Stimulated activated CD8-positive, alpha-beta memory T cell treated with anti-CD3 and anti-CD28 coated beads, Interleukin-7, amount 100 ng/mL, for 1 hour (primary cell): ENCODE measurements around the gene PACSIN1.
"Not testable (repeated sequence)": the region's sequence is repeated elsewhere in the genome, so short reads cannot be mapped to it uniquely, and the experiment has no call there.

ENCODE experiments used
- DNase-seq, 2 donors: peaks; one replicate each; pipeline ENCODE4 v3.0.0-alpha.2; 2020; ENCODE audit warnings: low read depth in 2 of 2

PACSIN1 gene

GRCh38 chr6:34485321-34486060, 19.6 kb downstream of the PACSIN1 start:
- DNase-seq: no peak

DNA sequence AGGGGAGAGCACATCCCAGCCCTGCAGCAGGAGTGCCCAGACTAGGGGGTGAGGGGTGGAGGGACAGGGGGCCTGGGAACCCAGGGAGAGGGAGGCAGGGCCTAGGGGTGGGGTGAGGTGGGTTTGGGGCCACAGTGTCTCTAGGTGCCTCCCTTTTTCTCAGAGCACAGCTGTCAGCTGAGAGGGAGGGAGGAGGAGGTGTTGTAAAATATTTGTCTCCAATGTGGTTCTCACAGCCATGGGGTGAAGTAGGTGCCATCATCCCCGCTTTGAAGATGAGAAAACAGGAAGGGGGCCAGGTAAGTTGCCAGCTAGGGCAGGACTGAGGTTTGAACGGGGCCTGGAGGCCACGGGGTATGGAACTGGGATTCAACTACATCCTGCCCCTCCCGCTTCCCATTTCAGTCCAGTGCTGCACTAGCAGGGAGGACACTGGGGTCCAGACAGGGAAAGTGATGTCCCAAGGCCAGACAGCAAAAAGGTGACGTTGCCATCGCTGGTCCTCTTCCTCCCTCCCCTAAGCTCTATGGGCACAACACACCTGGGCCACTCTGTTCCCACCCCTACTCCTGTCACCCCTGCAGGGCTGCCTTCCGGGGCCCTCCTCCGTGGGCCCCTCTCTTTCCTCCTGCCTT, 20.3 kb downstream of the PACSIN1 start:
- no peak for DNase-seq

GRCh38 chr6:34486886-34487285, 21.0 kb downstream of the PACSIN1 start:
- not testable (repeated sequence) for DNase-seq

DNA sequence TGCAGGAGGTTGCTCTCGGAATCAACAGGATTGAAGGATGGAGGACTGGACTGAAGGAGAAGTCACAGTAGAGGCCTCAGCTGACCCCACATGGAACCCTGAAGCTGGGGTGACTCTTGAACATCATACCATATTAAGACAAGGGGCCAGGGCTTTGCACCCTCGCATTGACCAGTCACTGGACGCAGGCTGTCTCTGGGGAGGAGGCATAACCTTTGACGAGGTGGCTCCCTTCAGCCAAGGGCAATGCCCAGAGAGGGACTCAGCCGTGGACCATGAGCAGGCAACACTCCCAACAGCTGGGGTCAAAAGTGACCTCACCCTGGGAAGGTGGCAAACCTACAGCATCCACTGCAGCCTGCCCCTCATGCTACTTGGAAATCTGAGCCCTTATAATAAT, 21.7 kb downstream of the PACSIN1 start:
- DNase-seq: no peak

DNA sequence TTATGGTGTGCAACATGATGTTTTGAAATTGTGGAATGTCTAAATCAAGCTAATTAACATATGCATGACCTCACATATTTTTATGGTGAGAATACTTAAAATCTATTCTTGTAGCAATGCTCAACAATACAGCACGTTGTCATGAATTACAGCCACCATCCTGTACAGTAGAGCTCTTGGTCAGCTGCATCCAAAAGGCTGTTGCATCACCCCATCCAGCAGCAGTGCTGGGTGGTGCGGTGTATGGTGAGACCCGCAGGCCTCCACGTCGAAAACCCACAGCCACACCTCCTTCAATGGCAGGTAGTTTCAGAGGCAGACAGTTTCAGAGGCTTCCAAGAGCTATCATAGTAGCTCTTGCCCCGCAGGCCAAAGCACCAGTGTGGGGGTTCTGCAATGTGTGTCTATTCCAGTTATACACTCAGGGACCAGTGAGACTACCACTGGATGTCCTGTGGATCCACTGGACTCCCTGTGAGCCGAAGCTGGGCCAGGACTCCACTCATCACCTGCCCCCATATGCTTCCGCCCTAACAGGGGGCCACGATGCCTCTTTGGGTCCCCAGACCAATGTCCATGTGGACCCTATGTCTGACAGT, 23.4 kb downstream of the PACSIN1 start:
- DNase-seq: no peak

- no peak for DNase-seq
These were observed 24.7 kb downstream of the PACSIN1 start for GRCh38 chr6:34490390-34491090.

DNA sequence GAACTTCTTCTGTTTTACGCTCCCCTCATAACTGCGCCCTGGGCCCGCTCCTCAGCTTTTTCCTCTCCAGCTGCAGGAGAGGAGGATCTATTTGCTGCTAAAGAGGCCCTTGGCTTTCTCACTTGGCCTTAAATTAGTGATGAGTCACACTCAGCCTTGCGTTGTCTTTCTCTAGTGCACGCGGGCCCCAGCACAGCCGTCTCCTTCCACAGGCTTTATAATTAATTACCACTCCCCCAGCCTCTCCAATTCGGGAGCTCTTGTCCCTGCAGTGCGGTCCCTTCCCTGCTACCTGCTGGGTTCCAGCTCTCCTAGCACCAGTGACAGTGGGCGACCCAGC, 25.2 kb downstream of the PACSIN1 start:
- no peak for DNase-seq

- DNase-seq: no peak
These were observed 27.5 kb downstream of the PACSIN1 start for GRCh38 chr6:34493344-34493743.

DNA sequence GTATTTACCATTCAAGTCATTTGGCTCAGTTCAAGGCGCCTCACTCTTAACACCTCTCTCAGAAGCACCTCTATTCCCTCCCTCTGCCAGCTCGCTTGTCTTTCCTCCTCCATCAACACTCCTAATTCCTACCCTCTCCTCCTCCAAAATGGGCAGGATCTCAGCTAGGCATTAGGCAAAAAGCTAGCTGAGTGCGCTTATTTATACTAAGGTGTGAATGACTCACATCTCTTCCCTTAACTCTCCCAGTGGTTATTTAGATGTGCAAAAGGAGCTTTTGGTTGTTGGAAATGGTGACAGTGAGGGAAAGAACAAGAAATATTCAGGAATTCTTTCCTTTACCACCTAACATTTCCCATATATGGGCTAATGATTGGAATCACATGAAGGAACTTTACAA, 29.1 kb downstream of the PACSIN1 start:
- no peak for DNase-seq

- no peak for DNase-seq
These were observed 30.3 kb downstream of the PACSIN1 start for GRCh38 chr6:34496103-34496685.

DNA sequence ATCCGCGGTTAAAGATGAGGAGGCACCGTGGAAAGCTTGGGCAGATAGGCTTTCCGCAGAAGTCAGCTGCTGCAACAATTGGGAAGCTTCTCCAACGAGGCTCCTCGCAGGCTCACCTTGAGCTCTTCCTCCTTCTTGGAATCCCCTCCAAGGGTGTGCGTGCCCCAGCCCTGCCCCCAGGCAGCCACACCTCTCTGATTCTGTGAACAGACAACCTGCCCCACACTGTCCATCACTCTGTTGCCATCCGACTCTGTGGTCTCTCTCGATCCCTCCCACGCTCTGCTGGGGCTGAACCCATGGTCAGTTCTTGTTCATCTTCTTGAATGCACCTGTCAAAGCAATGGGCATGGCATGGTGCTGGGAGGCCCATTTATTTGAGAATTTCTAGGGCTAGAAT, 31.5 kb downstream of the PACSIN1 start:
- DNase-seq: no peak

- no peak for DNase-seq
These were observed 40.8 kb downstream of the PACSIN1 start for GRCh38 chr6:34506718-34507117.

DNA sequence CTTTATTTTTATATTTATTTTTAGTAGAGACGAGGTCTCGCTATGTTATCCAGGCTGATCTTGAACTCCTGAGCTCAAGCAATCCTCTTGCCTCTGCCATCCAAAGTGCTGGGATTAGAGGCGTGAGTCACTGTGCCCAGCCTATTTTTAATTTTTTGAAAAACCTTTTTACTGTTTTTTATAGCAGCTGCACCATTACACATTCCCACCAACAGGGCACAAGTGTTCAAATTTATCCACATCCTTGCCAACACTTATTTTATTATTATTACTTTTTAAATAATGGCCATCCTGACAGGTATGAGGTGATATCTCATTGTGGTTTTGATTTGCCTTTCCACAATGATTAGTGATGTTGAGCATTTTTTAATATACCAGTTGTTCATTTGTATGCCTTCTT, 42.5 kb downstream of the PACSIN1 start:
- no peak for DNase-seq

- DNase-seq: no peak
These were observed 43.9 kb downstream of the PACSIN1 start for GRCh38 chr6:34509782-34510181.

DNA sequence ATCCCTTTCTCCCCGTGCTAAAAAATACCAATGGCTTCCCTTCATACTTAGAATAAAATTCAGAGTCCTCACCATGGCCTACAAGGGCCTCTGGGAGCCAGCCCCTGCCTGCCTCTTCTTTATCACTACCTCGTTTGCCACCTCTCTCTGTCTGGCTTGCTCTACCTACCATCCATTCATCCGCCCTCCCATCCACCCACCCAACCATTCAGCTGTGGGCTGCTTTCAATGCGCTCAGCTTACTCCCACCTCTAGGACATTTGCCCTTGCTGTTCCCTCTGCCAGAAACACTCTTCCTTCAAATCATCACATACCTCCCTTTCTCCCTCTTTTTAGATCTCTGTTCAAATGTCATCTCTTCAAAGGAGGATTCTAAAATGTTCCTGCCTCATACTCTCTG, 44.4 kb downstream of the PACSIN1 start:
- no peak for DNase-seq

GRCh38 chr6:34511214-34511914, 45.5 kb downstream of the PACSIN1 start:
- DNase-seq: no peak

DNA sequence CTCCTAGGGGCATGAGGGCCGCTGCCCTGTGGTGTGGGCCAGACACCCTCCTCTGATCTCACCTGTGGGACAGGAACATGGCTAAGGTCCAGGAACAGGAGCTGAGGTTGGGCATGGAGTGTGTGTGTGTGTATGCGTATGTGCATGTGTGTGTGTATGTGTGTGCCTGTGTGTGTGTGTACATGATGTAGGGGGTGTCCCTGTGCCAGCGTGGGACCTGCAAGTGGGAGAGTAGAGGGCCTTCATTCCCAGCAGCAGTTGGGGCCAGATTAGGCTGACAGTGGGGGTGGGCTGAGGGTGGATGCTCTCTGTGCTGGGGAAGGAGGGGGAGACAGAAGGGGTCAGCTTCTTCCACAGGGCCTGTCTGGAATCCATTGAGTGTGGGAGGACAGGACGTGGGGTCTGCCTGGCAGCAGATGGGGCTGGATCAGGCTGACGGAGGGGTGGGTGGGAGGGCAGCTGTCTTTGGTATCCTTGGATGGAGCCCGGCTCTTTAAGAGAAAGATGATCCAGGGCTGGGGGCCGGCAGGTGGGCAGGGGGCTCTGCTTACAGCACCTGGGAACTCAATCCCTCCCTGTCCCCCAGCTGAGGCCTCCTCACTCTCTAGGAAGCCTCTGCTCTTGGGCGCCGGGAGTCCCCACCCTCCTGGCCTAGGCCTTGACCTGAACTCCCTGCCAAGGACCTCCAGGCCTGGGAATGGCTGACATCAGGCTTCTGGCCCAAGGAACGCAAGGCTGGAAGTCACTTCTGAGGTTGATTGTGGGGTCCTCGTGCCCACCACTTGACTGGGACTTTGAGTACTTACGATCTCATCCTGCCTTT, 46.2 kb downstream of the PACSIN1 start:
- DNase-seq: no peak

- no peak for DNase-seq
These were observed 46.9 kb downstream of the PACSIN1 start for GRCh38 chr6:34512738-34513115.

DNA sequence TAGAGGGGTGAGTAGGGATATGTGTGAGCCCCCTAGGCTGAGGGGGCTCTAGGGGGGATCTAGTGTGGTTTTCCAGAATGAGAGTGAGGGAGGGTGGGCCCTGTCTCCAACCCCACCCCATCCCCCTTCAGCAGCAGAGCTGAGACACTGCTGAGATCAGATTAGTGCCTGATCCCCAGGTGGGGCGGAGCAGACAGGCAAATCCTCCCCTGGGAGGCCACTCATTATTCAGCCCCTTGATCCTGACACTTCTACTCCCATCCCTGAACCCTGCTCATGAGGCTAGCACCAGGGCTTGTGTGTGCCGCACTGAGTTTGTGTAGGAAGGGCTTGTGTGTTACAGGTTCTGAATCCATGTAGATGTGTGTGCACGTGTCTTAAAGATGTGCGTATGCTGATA, 47.8 kb downstream of the PACSIN1 start:
- no peak for DNase-seq

DNA sequence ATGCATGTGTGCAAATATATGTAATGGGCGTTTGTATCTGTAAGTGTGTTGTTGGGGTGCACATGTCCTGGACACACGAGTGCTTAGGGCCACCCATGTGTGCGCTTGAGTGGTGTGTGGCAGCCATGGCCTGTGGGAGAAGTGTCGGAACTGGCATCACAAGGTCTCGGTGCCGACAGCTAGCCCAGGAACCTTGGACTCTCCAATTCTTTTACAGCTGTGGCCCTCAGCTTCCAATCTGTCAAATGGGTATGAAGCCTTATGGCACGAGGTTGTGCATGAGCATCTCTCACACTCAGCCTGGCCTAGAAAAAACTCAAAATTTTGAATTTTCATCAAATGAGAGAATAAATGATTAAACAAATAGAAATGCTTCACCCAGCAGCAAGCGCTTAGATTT, 48.2 kb downstream of the PACSIN1 start:
- DNase-seq: no peak
